Measurements from ENCODE around the gene DRD3.
A peak's percentile ranks its signal among the peaks of the same experiment; 100 is the strongest.

The DRD3 gene

DNA sequence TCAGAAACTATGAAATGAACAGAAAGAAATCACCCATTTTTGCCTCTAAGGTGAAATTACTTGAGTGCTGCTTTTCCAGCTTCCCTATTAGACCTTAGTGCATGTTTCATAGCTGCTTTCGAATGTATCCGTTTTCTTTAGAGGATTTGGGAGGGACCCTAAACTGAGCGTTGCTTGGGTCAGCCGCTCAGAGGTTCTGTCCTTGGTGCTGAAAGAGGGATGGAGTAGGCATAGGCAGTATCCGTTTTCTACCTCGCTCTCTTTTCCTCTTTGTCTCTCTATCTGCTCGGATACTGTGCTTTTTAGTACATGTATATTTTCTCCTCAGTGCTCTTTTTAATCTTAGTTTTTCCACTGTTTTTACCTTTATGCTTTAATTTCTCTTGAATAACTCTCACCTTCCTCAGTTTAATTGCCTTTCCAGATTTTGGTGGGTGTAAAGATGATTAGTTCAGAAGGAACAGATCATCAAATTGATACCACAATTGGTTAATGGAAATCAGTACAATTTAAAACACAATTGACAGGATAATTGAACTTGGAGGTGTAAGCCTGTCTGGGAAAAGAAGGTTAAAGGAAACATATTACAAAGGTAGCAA, at the start of gene DRD3:
TSS of gene DRD3 (minus strand) at position 283 of the 599 bp plus-strand sequence. CDS start 7,060 bp downstream, outside the sequence.
- no peak for DNase-seq (ENCODE audit: low read depth)

DNA sequence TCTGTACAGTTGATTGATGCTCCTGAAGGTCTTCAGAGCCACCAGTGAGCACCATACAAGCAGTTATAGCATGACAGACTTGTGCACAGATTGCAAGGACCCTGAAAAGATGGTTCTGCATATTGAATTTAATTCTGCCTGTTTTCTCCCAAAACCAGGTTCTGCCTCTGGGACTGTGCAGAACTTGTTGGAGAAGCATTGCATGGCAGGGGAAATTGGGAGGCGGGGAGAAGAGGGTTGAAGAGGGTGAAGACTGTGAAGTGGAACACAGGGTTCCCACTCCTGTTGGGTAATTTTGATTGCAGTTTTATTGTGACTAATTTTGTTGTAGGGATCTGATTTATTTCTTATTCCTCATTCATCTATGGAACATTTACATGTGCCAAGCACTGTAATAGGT, 48.2 kb upstream of the DRD3 start:
- no peak for DNase-seq (ENCODE audit: low read depth)

DNA sequence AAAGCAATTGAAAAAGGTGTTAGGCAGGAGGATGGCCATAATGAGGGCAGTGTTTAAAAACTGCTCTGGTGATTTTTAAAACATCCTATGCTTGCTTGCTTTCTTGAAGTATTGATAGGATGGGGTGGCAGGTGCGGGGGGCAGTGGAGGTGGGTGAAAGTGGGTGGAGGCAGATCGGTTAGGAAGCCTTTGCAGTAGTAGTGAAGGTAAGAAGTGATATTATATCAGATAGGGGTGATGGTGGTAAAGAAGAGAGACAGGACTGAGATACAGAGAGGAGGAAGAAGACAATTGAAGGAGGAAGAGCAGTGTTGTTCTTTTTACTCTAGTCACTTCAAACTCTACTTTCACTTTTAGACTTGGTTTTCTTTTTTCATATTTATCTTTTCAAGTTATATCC, 47.5 kb upstream of the DRD3 start:
- no peak for DNase-seq (ENCODE audit: low read depth)

DNA sequence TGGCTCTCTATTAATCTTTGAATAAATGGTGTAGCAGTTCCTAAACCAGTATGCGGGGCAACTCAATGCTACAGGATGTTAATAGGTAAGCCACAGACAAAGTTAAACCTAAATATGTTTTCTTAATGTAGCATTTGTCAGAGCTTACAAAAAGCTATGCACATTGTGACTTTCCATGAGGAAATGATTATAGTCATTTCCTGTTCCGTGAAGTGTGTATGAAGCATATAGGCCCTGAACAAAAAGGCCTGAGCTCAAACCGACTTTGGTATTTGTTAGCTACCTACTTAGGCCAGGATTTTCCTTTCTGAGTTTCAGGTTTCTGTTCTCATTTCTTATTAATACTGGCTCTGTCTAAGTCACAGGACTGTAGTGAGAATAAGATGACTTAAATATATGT, 44.3 kb upstream of the DRD3 start:
- DNase-seq (ENCODE audit: low read depth) = no peak

DNA sequence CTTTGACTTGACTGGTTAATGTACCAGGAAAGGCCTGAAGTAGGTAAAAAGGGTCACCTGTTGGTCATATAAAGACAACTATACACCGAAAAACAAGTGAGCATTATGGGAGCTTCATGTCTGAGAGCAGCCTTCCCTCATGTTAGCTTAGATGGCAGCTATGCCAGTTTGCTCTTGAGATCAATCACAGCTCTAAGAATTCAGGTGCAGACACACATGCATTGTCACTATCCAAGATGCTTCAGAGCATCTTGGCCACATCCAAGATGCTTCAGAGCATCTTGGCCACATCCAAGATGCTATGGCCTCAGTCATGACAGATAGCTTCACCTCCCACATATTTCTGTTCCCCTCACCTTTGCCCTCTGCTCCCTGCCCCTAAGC, 43.0 kb upstream of the DRD3 start:
- DNase-seq (ENCODE audit: low read depth) = no peak

DNA sequence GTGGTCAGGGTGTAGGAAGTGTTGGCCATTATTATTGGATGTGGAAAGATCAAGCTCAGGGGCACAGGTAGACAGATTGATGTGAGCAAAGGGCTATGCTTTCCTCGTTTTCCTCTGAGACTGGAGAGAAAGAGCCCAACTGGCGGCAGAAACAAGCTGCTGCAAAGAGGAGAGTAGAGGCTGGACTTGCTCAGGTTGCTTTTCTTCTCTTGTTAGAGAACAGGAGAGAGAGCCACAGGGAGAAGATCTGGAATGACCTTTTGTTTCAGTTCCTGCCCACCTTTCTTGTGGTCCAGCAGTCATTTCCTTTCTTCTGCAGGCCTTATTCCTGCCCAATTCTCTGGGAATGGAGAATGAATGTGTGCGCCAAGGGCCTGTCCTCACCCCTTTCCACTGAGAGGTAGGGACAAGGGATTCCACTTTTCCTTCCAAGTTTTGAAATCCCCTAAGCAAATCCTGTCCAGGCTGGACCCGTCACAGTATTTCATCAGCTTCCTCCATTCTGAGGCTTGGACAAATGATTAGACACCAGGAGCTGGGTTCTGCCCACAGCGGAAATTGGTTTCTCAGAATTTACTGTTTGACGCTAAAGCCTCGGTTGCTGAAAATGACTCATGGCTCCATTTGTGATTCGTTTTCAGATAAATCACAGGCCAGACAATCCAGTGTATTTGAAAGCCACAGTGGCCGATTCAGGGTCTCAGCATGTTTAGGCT, 42.5 kb upstream of the DRD3 start:
- DNase-seq (ENCODE audit: low read depth) = no peak

DNA sequence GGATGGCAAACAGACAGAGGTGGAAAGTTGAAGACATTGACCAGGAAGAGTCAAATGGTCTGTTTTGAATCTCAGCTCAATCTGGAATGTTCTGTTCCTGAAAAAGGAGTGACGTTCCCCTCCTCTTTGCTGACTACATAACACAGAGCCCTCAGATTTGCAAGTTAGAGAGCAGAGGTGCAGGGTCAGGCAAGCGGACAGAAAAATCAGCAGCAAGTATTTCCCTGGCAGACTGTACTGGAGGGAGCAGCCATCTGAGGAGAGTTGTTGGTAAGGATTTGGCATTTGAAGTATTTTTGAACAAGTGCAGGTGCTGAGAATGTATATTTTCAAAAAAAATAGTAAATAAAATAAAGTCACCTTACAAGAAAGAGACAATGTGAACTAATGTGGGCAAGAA, 40.9 kb upstream of the DRD3 start:
- no peak for DNase-seq (ENCODE audit: low read depth)

DNA sequence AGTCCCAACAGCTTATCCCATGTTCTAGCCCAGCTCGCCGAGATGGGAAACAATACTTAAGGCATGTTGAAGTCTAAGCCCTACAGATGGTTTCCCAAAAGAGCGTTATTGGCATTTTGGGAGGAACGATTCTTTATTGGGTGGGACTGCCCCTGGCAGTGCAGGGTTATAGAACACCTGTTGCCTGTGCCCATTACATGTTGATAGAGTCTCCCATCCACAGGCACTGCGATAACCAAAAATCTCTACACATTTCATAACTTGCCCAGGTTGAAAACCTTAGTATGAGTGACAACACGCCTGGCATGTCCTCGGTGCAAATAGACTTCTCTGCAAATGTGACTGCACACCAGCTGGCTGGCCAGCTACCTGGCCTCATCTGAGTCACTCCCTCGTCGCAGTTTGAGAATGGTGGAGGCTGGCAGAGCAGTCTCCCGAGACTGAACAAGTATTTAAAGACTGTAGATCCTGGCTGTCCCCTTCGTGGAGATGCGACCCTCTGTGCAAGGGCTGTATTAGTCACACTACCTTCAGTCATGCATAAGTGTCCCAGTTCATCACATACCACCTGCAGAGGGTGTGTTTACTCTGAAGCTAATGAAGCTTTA, 39.8 kb upstream of the DRD3 start:
- no peak for DNase-seq (ENCODE audit: low read depth)

DNA sequence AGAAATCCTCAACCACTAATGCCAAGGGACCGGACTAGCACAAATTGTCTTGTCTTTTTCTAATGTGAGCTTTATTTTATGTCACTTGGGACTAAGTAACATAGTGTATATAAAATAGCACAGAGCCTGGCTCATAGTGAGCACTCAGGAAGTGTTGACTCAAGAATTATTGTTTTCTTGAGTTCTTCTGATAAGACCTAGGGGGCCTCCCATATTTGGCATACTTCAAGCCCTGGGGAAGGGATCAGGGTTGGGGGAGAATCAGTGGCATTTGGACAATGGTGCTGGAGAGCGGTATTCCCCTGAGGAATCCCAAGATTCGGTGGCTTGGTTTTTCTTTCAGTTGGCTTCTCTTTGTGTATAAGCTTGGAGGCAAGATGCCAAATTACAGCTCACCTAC, 39.2 kb upstream of the DRD3 start:
- no peak for DNase-seq (ENCODE audit: low read depth)

DNA sequence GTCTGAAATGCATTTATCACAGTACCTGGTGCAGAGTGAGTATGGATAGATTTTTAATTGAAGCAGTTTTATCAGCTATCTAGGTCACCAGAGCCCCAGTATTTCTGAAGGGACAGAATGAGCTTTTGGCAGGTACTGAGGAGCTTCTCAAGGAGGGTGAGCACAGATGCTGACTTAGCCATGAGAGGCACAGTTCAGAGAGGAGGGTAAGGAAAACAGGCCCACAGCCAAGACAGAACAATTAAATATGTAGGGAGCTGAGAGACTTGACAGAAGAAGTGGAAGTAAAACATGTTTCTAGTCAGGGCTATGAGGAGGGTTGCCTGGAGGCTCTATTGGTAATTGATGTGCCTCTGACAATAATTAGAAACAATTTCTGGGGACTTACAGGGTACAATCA, 38.4 kb upstream of the DRD3 start:
- DNase-seq (ENCODE audit: low read depth) = no peak

DNA sequence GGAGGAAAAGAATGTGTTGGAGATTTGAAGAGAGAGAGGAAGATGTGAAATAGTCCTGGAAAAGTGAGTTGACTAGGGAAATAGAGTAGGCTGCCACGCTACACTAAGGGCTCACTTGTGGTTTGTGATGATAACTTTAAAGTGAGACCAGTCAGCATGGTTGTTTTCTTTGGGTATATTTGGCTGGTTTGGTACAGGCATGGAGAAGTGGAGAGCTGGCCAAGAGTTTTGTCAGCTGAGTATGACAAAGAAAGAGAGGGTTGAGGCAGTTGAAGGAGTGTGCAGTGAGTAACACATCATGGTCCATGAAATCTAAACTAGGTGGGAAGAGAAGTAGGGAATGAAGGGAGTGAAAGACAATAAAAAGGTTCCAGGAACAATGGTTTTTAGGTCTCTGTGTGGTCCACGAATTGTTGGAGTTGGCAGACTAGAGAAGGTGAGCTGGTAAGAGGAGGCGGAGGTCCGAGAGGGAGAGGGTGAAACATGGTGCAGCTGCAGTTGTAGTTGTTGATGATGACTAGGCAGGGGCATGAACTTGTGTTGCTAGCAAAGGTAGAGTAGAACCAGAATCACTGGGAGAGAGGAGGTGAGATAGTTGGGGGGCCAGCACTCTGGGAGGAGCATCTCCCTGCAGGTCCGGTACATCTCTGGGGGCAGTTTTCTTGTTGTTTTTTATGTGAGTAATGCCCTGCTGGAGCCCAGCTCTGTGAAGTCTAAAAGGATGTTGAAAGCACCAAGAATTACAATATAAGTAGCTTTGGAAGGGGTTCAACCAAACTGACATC, 37.5 kb upstream of the DRD3 start:
- no peak for DNase-seq (ENCODE audit: low read depth)

DNA sequence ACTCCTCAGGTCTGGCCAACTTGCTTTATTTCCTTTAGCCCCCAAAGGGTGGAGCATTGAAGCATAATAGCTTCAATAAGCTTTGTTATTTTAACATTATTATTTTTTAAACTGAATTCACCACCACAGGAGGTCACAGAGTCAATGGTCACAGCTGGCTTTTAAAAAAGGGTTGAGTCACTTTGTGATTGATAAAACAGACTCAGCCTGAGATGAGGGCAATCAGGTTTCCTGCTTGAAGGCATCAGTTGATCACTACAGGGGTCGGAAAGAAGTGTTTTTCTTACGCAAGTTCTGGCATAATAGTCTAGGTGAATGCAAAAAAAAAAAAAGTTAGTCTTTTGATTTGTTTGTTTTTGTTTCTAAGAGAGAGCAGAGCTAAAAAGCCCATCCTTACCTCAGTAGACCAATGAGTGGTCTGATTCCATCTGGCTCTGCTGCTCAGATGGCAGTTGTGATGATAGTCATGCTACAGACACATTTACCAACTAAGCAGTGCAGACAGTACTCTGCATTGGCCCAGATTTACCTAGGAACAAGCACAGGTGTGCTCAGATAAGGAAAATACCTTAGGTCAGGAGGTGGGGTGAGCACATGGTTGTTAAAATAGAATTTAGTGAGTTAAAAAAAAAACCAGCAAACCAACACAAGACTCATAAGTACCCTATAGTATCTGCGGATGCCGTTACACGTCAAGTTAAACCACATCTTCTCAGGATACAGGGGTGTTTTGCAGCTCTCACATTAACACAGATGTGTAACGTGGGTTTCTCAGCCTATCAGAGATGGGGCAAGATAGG, 35.9 kb upstream of the DRD3 start:
- no peak for DNase-seq (ENCODE audit: low read depth)

DNA sequence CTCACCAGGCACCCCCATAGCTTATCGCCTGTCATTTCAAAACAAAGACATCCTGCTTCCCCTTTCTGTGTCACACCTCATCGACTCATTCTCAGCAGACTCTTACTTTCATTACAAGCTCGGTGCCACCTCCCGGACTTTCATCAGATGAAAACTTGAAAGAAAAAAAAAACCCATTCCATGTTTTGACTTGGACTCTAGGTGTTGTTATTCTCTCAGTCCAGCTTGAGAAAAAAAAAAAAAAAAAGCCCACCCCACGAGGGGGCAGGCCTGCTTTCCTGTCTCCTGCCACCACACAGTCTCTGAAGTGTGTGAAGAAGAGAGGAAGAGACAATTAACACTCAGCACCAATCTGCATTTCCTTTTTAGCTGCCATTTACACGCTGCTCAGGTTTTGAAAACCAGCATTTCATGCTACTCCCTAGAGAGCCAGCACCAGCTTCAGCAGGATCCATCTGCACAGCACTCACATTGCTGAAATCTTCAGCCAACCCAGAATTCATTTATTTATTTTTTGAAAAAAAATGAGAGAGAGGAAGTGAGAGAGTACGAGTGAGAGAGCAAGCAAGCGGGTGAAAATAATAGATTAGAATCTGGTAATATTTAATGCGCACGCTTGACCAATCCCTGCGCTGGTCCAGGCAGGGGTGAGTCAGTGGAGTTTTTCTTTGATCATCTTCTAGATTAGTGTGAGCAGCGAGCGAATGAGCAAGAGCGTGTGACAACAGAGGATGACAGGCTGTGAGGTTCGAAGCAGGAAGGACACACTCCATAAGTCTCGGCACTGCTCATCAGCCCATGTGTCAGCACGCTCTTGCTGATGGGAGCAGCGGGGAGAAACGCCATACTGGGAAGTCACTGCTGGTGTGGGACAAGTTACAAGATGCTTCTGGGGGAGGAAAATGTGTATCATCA, 35.0 kb upstream of the DRD3 start:
- peak; percentile 58 for DNase-seq (ENCODE audit: low read depth)

DNA sequence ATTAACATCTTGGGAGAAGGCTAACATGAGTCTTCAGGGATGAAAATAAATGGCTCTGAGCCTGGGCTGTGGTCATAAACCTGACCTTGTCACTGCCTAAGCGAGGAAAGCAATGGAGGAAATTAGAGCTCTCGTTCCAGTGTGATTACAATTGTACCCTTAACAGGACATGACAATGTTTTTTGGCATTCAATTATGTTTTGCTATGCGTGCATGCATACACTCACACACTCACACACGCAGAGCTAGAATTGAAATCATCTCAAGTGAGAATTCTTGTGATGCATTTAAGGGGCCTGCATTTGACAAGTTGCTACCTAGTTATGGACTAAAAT, 34.4 kb upstream of the DRD3 start:
- peak; percentile 36 for DNase-seq (ENCODE audit: low read depth)

DNA sequence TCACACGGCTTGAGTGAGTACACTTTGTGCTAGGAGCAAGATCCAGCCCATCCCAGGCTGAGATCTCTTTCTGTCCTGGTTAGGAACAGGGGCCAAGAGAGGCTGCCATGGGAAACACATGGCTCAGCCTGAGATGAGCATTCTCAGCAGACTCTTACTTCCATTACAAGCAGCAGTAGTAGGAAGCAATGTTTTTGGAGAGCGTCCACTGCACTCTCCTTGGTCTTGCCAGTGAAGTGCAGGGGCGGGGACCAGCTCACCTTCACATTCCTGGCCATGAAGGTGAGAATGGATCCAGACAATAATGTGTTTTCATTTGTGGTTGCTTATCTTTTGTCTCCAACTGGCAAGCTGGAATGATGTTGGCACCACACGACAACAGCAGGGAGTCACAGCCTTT, 33.8 kb upstream of the DRD3 start:
- DNase-seq (ENCODE audit: low read depth) = no peak

DNA sequence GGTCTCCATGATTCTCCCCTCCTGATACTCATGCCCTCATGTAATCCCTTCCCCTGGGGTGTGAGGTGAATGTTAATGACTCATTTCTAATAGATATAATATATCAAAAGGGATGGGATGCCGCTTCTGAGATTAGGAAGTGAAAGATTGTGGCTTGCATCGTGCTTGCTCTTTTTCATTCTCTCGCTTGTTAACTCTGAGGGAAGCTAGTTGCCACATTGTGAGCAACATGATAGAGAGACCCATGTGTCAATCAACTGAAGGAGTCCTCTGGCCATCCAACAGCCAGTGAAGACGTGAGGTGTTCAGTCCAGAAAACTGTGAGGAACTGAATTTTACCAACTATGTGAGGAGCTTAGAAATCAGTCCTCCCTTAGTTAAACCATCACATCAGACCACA, 28.9 kb upstream of the DRD3 start:
- DNase-seq (ENCODE audit: low read depth) = no peak

DNA sequence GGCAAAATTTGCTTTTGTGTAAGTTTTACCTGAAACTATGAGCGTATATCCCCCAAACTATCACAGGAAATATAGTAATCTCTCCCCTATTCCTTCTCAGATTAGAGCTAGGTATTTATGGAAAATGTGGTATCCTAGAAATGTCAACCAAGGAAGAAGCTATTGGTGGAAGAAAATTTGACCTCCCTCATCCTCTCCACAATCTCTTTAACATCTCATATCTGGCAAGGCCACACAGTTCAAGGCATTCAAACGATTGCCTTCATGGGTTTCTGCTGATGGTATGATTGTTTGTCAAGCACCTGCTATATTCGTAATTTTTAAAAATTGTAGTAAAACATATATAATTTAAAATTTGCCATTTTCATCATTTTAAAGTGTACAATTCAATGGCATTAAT, 27.5 kb upstream of the DRD3 start:
- DNase-seq (ENCODE audit: low read depth) = no peak

DNA sequence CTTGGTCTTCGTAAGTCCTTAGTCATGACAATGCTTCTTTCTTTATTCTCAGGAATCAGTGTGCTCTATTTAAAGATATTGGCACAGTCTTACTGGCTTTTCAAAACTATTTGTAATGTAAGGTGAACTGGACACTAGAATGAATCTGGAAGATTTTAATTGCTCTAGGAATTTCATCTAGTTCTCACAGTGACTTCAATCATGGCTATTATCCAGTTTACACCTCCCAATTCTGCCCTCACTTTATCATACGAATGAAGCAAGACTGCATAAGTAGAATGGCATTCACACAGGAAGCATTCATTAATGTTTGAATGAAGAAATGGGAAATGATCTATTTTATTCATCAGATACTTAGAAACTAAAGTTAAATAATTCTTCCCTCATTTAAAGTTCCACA, 26.7 kb upstream of the DRD3 start:
- no peak for DNase-seq (ENCODE audit: low read depth)

DNA sequence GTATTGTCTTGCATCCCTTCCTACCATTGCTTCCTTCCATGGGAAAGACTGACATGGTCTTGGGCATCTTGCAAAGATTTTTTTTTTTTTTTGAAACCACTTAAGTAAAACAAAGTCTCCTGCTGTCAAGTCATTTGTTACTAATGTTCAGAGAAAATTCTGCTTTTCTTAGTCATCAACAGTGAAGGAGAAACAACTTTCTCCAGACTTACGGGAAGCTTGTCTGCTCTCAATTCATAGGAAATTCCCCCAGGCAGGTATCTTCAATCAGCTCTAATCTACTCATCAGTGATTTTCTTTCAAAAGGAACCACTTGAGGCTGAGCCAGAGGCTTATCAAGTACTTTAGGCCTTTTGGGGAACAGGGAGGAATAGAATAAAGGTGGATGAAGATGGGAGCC, 15.9 kb upstream of the DRD3 start:
- no peak for DNase-seq (ENCODE audit: low read depth)

DNA sequence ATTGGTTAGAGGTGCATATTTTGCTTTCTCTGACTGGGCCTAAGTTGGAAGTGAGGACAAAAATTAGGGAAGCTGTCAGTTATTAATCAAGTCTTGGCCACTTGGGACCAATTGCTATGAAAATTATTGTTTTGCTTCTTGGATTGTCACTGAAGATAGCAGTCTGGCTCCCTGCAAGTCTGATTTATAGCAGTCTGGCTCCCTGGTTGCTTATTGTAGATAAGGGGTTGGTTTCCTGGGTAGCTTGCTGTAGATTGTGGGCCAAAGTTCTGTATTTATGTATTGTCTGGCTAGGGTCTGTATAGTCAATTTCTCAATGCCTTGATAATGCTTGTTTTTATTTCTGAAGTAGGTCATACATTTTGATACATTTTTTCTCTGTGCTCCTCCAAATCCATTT, 13.3 kb upstream of the DRD3 start:
- no peak for DNase-seq (ENCODE audit: low read depth)

DNA sequence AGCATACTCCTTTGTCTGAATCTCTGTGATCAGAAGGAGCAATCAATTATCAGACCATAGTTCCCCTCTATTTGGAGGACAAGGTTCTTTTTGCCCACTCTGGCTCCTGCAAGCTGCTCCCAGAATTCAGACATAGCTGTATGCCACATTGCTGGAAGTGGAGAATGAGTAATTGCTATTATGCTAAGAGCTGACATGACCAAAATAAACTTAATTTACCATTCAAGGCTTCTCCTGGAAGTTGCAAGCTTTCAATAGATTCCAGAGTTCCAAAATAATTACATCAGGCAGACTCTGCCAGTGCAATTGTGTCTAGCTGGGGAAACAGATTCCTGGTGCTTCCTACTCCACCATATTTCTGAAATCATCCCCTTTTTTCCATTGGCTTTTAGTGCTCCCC, 7.6 kb upstream of the DRD3 start:
- no peak for DNase-seq (ENCODE audit: low read depth)
